H9 (cell line): ENCODE measurements around the gene CHD6. TPM values are rescaled to one million over a fixed set of nuclear protein-coding genes. Genes with fewer than 3 reads are reported as not detected.

Experiments used
- DNase-seq: peaks from one replicate; pipeline ENCODE4 v3.0.0-alpha.2; 2017
- H2AFZ ChIP-seq: one replicate; pipeline ENCODE4 v1.6.1; 2013; ENCODE audit warnings: mild to moderate bottlenecking, low read length, control low read depth, moderate library complexity
- H2AK5ac ChIP-seq: 2 replicates; pipeline ENCODE4 v1.6.1; 2013; ENCODE audit warnings: low read length, control low read depth, mixed read lengths; ENCODE audit not compliant: insufficient read length
- H2BK120ac ChIP-seq: one replicate; pipeline ENCODE4 v1.6.1; 2013; ENCODE audit warnings: low read depth, mild to moderate bottlenecking, low read length, control low read depth, inconsistent platforms; ENCODE audit not compliant: poor library complexity, severe bottlenecking
- H2BK12ac ChIP-seq: 2 replicates; pipeline ENCODE4 v1.6.1; 2013; ENCODE audit warnings: low read length, control low read depth, mixed read lengths, low read depth; ENCODE audit not compliant: insufficient read length
- H2BK15ac ChIP-seq: 2 replicates; pipeline ENCODE4 v1.6.1; 2013; ENCODE audit warnings: low read depth, low read length, control low read depth
- H2BK20ac ChIP-seq: one replicate; pipeline ENCODE4 v1.6.1; 2013; ENCODE audit warnings: low read depth, mild to moderate bottlenecking, low read length, control low read depth, inconsistent platforms; ENCODE audit not compliant: poor library complexity, severe bottlenecking
- H2BK5ac ChIP-seq: 2 replicates; pipeline ENCODE4 v1.6.1; 2013; ENCODE audit warnings: low read length, control low read depth, mixed read lengths; ENCODE audit not compliant: insufficient read length
- H3K14ac ChIP-seq: 2 replicates; pipeline ENCODE4 v1.6.1; 2013; ENCODE audit warnings: low read length, control low read depth; ENCODE audit not compliant: insufficient read depth
- H3K18ac ChIP-seq: 2 replicates; pipeline ENCODE4 v1.6.1; 2013; ENCODE audit warnings: low read depth, mild to moderate bottlenecking, mixed read lengths, low read length, control low read depth; ENCODE audit not compliant: insufficient read length
- H3K23ac ChIP-seq: 2 replicates; pipeline ENCODE4 v1.6.1; 2013; ENCODE audit warnings: low read length, control low read depth, mixed read lengths, low read depth; ENCODE audit not compliant: insufficient read length
- H3K23me2 ChIP-seq: 2 replicates; pipeline ENCODE4 v1.6.1; 2013; ENCODE audit warnings: low read depth, mild to moderate bottlenecking, mixed read lengths, low read length, control low read depth; ENCODE audit not compliant: insufficient read length, poor library complexity, severe bottlenecking
- H3K27ac ChIP-seq: 2 replicates; pipeline ENCODE4 v1.5.1; 2013; ENCODE audit warnings: low read length, control low read depth, mixed read lengths, low read depth; ENCODE audit not compliant: insufficient read length
- H3K27me3 ChIP-seq: 2 replicates; pipeline ENCODE4 v1.6.1; 2013; ENCODE audit warnings: low read length, control low read depth, inconsistent platforms; ENCODE audit not compliant: insufficient read depth
- H3K4ac ChIP-seq: 2 replicates; pipeline ENCODE4 v1.6.1; 2013; ENCODE audit warnings: low read depth, mild to moderate bottlenecking, control low read depth, inconsistent platforms, low read length, moderate library complexity
- H3K4me1 ChIP-seq: 2 replicates; pipeline ENCODE4 v1.6.1; 2013; ENCODE audit warnings: low read length, control low read depth, inconsistent platforms; ENCODE audit not compliant: insufficient read depth
- H3K4me2 ChIP-seq: 2 replicates; pipeline ENCODE4 v1.6.1; 2013; ENCODE audit warnings: low read length, control low read depth, mixed read lengths; ENCODE audit not compliant: insufficient read length, insufficient read depth
- H3K56ac ChIP-seq: 2 replicates; pipeline ENCODE4 v1.6.1; 2013; ENCODE audit warnings: low read depth, mild to moderate bottlenecking, mixed read lengths, low read length, control low read depth; ENCODE audit not compliant: insufficient read length
- H3K79me1 ChIP-seq: 2 replicates; pipeline ENCODE4 v1.6.1; 2013; ENCODE audit warnings: low read depth, mild to moderate bottlenecking, moderate library complexity, low read length, control low read depth, inconsistent platforms; ENCODE audit not compliant: insufficient read depth, poor library complexity, severe bottlenecking
- H3K79me2 ChIP-seq: 2 replicates; pipeline ENCODE4 v1.6.1; 2013; ENCODE audit warnings: low read length, control low read depth, inconsistent platforms; ENCODE audit not compliant: insufficient read depth
- H3K9ac ChIP-seq: 2 replicates; pipeline ENCODE4 v1.6.1; 2013; ENCODE audit warnings: low read length, control low read depth, mixed read lengths; ENCODE audit not compliant: insufficient read length; ENCODE audit errors: extremely low read depth
- H3K9me3 ChIP-seq: one replicate; pipeline ENCODE4 v1.6.1; 2013; ENCODE audit warnings: low read depth, low read length, inconsistent platforms; ENCODE audit not compliant: control insufficient read depth
- H3T11ph ChIP-seq: one replicate; pipeline ENCODE4 v1.6.1; 2013; ENCODE audit warnings: mild to moderate bottlenecking, low read length, control low read depth, inconsistent platforms
- H4K20me1 ChIP-seq: one replicate; pipeline ENCODE4 v1.6.1; 2013; ENCODE audit not compliant: control insufficient read depth, insufficient read length, insufficient read depth
- H4K5ac ChIP-seq: 2 replicates; pipeline ENCODE4 v1.6.1; 2013; ENCODE audit warnings: low read depth, mild to moderate bottlenecking, mixed read lengths, low read length, control low read depth; ENCODE audit not compliant: insufficient read length
- H4K8ac ChIP-seq: replicated peaks from 2 replicates; pipeline ENCODE4 v1.6.1; 2013; ENCODE audit warnings: low read length, control low read depth, mixed read lengths, low read depth; ENCODE audit not compliant: insufficient read length
- H4K91ac ChIP-seq: 2 replicates; pipeline ENCODE4 v1.6.1; 2013; ENCODE audit warnings: low read depth, mild to moderate bottlenecking, moderate library complexity, mixed read lengths, low read length, control low read depth; ENCODE audit not compliant: insufficient read length
- H3K27ac Mint-ChIP-seq, 3 experiments: 2 replicates in 2 of 3; 3 replicates in 1 of 3; pipeline ENCODE4 v1.8.0; 2020 to 2021; ENCODE audit warnings: mixed read lengths in 3 of 3, mild to moderate bottlenecking in 1 of 3, moderate library complexity in 1 of 3
- H3K27me3 Mint-ChIP-seq: 2 replicates; pipeline ENCODE4 v1.8.0; 2021; ENCODE audit warnings: low read depth, mild to moderate bottlenecking, moderate library complexity, mixed read lengths
- H3K36me3 Mint-ChIP-seq, 3 experiments: 2 replicates in 2 of 3; 3 replicates in 1 of 3; pipeline ENCODE4 v1.8.0; 2020 to 2021; ENCODE audit warnings: low read depth in 3 of 3, mixed read lengths in 3 of 3; ENCODE audit not compliant: insufficient read depth in 1 of 3
- H3K4me1 Mint-ChIP-seq, 2 experiments: 2 replicates each; pipeline ENCODE4 v1.8.0; 2020; ENCODE audit warnings: mixed read lengths in 2 of 2
- H3K4me3 Mint-ChIP-seq, 2 experiments: 2 replicates in 1 of 2; 3 replicates in 1 of 2; pipeline ENCODE4 v1.8.0; 2020 to 2021; ENCODE audit warnings: mild to moderate bottlenecking in 2 of 2, mixed read lengths in 2 of 2, moderate library complexity in 1 of 2
- H3K9me3 Mint-ChIP-seq, 2 experiments: 2 replicates in 1 of 2; 3 replicates in 1 of 2; pipeline ENCODE4 v1.8.0; 2020; ENCODE audit warnings: mild to moderate bottlenecking in 2 of 2, mixed read lengths in 2 of 2, moderate library complexity in 1 of 2
- CTCF ChIP-seq: fragments of 200-600 bp; sonication (generic); conservative IDR thresholded peaks from 3 replicates; pipeline ENCODE4 v1.8.0; 2021; ENCODE audit warnings: antibody characterized with exemption, mild to moderate bottlenecking
- WGBS: extraction: QIAGEN DNeasy Blood & Tissue Kit; methylation state at CpG from one replicate; pipeline ENCODE4 v1.1.7; 2013; ENCODE audit warnings: missing lambda C conversion rate, low lambda C conversion rate, mixed read lengths; ENCODE audit not compliant: insufficient read length; ENCODE audit errors: extremely low coverage; 5-methylcytosine and 5-hydroxymethylcytosine counted together
- total RNA-seq: library from RNA; stranded (reverse); gene quantifications from 2 replicates; pipeline ENCODE4 v1.2.1, GENCODE V29; 2021

The CHD6 gene
- total RNA-seq, 1 experiment from 2014 or later: 51.5 TPM

GRCh38 chr20:41645372-41645771 is 27.2 kb upstream of the CHD6 start:
- Mint-ChIP-seq H3K27ac (no peak overlapping the region), H3K27me3 (peaks cover 4% of the 10 kb centered on the region; the same call in 1 of the 2 replicates), H3K36me3 (no peaks in the 10 kb centered on the region), H3K4me1 (peaks cover 18 to 21% of the 10 kb centered on the region in 2 experiments), H3K9me3 (no peaks in the 10 kb centered on the region), H3K4me3 (no peak overlapping the region)
- H4K8ac ChIP-seq: no peak overlapping the region
- DNase-seq: no peak
- H3T11ph ChIP-seq: no peak overlapping the region
- no peak overlapping the region for H3K23ac ChIP-seq
- no peak overlapping the region for H3K18ac ChIP-seq
- H3K9ac ChIP-seq: no peak overlapping the region
- H2BK12ac ChIP-seq: no peak overlapping the region
- no peaks in the 10 kb centered on the region for H3K79me1 ChIP-seq
- H3K4me2 ChIP-seq: no peak overlapping the region
- H3K79me2 ChIP-seq: no peaks in the 10 kb centered on the region
- no peak overlapping the region for H4K5ac ChIP-seq
- H2BK120ac ChIP-seq: no peak overlapping the region
- H2AFZ ChIP-seq: no peak overlapping the region
- no peak overlapping the region for H2BK5ac ChIP-seq
- H3K27me3 ChIP-seq: no peaks in the 10 kb centered on the region
- H3K4me1 ChIP-seq: peaks cover 9% of the 10 kb centered on the region; the same call in 1 of the 2 replicates
- H2BK20ac ChIP-seq: no peak overlapping the region
- no peak overlapping the region for H3K4ac ChIP-seq
- WGBS: no CpG with 5 or more reads among the region's 3 CpGs
- no peaks in the 10 kb centered on the region for H3K9me3 ChIP-seq
- no peak overlapping the region for H3K27ac ChIP-seq
- H2AK5ac ChIP-seq: no peak overlapping the region
- no peaks in the 10 kb centered on the region for H4K20me1 ChIP-seq
- no peak overlapping the region for H2BK15ac ChIP-seq
- no peak overlapping the region for H3K56ac ChIP-seq
- no peaks in the 10 kb centered on the region for H3K23me2 ChIP-seq
- H4K91ac ChIP-seq: no peak overlapping the region
- H3K14ac ChIP-seq: no peak overlapping the region
- no peak for TF ChIP-seq CTCF
